Cardiac fibroblast (primary cell): ENCODE results near the gene ZNF236.
"Not testable (repeated sequence)": the region's sequence is repeated elsewhere in the genome, so short reads cannot be mapped to it uniquely, and the experiment has no call there.

Source experiments
- DNase-seq, 2 donors: peaks; one replicate each; pipeline versions ENCODE4 v3.0.0 to v3.0.0-alpha.2; 2010; ENCODE audit warnings: low read depth in 2 of 2
- H3K4me3 ChIP-seq, 2 donors: replicated peaks in 1 of 2; 1 replicate in 1 of 2; 2 replicates in 1 of 2; pipeline ENCODE4 v1.5.1; 2011; ENCODE audit warnings: low read depth in 2 of 2, low read length in 2 of 2, mild to moderate bottlenecking in 2 of 2, moderate library complexity in 1 of 2
- TF ChIP-seq, protein P1 (sequence below): IDR thresholded peaks from one replicate; pipeline ENCODE4 v1.5.1; 2011; ENCODE audit warnings: low read depth, mild to moderate bottlenecking, low read length, inconsistent platforms

ZNF236 gene

DNA sequence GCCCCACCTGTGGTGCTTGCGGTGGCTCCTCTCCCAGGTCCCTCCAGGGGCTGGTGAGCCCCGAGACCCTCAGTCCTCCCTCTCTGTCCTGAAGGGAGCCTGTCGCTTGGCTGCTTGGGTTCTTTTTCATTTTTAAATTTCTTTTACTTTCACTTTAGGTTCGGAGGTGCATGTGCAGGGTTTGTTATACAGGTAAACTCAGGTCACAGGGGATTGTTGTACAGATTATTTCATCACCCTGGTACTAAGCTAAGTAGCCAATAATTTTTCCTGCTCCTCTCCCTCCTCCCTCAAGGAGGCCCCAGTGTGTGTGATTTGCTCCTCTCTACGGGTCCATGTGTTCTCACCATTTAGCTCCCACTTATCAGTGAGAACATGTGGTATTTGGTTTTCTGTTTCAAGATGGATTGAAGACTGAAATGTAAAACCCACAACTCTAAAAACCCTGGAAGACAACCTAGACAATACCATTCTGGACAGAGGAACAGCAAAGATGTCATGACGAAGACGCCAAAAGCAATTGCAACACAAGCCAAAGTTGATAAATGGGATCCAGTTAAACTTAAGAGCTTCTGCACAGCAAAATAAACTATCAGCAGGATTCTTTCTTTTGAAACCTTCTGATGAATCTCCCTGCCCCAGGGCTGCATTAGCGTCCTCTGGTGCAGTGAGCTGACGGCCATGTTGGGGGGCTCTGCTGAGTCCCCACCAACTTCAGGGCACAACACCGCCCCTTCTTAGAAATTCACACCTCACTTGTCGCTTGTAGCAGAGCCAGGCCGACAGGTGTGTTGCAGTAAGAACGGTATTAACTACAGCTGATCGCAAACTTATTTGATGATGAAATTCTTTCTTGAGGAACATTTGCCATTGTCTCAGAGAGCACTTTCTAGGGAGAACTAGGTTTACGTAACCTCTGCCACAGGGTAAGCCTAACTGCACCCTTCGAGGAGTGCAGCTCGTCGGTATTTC is 135.3 kb downstream of the ZNF236 start:
- H3K4me3 ChIP-seq = no peak overlapping the region
- TF ChIP-seq, protein P1, sequence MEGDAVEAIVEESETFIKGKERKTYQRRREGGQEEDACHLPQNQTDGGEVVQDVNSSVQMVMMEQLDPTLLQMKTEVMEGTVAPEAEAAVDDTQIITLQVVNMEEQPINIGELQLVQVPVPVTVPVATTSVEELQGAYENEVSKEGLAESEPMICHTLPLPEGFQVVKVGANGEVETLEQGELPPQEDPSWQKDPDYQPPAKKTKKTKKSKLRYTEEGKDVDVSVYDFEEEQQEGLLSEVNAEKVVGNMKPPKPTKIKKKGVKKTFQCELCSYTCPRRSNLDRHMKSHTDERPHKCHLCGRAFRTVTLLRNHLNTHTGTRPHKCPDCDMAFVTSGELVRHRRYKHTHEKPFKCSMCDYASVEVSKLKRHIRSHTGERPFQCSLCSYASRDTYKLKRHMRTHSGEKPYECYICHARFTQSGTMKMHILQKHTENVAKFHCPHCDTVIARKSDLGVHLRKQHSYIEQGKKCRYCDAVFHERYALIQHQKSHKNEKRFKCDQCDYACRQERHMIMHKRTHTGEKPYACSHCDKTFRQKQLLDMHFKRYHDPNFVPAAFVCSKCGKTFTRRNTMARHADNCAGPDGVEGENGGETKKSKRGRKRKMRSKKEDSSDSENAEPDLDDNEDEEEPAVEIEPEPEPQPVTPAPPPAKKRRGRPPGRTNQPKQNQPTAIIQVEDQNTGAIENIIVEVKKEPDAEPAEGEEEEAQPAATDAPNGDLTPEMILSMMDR = no peak
- DNase-seq = peak in 1 of 2 donors; percentile 46

GRCh38 chr18:76958692-76959341 is 136.5 kb downstream of the ZNF236 start:
- peak; percentile 15 to 39 for DNase-seq
- H3K4me3 ChIP-seq = no peak overlapping the region
- TF ChIP-seq, protein P1 = no peak

- TF ChIP-seq, protein P1 = no peak
- DNase-seq = no peak
Measured at GRCh38 chr18:76959605-76960004, 137.2 kb downstream of the ZNF236 start.

GRCh38 chr18:76960528-76961035 is 138.2 kb downstream of the ZNF236 start:
- TF ChIP-seq, protein P1 = no peak
- H3K4me3 ChIP-seq = no peak overlapping the region
- no peak for DNase-seq

More at GRCh38 chr18:76959605-76960004, 137.2 kb downstream of the ZNF236 start:
- H3K4me3 ChIP-seq = no peak overlapping the region

DNA sequence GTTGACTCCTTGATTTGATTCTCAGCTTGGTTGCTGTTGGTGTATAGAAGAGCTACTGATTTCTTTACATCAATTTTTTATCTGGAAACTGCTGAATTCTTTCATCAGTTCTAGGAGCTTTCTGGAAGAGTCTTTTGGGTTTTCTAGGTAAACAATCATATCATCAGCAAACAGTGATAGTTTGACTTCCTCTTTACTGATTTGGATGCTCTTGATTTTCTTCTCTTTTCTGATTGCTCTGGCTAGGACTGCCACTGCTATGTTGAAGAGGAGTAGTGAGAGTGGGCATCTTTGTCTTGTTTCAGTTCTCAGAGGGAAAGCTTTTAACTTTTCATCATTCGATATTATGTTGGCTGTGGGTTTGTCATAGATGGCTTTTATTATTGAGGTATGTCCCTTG is 140.5 kb downstream of the ZNF236 start:
- TF ChIP-seq, protein P1 = no peak
- H3K4me3 ChIP-seq = no peak overlapping the region
- DNase-seq = no peak

DNA sequence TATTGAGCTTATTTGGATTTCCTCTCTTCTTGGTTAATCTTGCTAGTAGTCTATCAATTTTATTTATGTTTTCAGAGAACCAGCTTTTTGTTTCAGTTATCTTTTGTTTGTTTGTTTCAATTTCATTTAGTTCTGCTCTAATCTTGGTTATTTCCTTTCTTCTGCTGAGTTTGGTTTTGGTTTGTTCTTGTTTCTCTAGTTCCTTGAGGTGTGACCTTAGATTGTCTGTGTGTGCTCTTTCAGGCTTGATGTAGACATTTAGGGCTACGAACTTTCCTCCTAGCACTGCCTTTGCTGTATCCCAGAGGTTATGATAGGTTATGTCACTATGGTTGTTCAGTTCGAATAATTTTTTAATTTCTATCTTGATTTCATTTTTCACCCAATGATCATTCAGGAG is 141.6 kb downstream of the ZNF236 start:
- no peak for DNase-seq
- TF ChIP-seq, protein P1 = no peak
- H3K4me3 ChIP-seq = no peak overlapping the region

DNA sequence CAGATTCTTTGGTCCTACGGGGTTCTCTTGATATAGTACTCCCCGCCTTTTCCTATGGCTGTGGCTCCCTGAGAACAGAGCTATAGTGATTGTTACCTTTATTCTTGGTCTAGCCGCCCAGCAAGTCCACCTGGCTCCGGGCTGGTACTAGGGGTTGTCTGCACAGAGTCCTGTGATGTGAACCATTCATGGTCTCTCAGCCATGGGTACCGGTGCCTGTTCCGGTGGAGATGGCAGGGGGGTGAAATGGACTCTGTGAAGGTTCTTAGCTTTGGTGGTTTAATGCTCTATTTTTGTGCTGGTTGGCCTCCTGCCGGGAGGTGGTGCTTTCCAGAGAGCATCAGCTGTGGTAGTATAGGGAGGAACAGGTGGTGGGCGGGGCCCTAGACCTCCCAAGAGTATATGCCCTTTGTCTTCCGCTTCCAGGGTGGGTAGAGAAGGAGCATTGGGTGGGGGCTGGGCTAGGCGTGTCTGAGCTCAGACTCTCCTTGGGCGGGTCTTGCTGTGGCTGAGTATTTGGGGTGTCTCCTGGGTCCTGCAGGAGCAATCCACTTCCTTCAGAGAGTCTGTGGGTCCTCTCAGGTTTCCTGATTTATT is 143.3 kb downstream of the ZNF236 start:
- H3K4me3 ChIP-seq, DNase-seq: not testable (repeated sequence)

- DNase-seq = not testable (repeated sequence)
Measured at GRCh38 chr18:76967299-76967698, 144.9 kb downstream of the ZNF236 start.

More at GRCh38 chr18:76967299-76967698, 144.9 kb downstream of the ZNF236 start:
- H3K4me3 ChIP-seq = not testable (repeated sequence)
